ENCODE measurements around the gene FOSB.
"Not testable (repeated sequence)": the region's sequence is repeated elsewhere in the genome, so short reads cannot be mapped to it uniquely, and the experiment has no call there.

Gene FOSB

DNA sequence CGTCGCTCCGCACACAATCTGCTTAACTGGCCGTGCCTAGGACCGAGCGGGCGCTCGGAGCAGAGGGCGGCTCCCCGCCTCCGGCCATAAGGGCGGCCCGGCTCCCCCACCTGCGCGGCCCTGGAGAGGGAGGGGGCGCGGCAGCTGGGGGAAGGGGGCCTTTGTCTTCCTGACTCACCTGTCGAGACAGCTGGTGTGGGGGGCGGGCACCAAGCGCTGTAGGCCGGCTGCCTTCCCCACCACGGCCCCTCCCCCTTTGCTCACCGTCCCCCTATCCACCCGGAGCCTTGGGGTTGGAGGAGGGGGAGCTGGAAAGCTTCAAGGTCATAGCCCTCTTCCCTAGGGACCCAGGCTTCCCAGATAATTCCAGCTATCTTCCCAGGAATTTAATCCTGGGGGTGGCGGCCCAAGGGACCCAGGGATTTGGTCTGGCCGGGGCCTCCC is 40.6 kb downstream of the FOSB start:
- Histone ChIP-seq H3K9me3 (replicated peaks in 1 of 11) (no peaks in the 10 kb centered on the region), H4K20me1 (peaks cover 8 to 56% (median 42%) of the 10 kb centered on the region in 11 experiments; a peak in 18 of 22 replicates), H3K27ac (peak overlapping the region; percentile 84 to 94 (median 90)), H3K36me3 (peaks cover 0 to 47% (median 8%) of the 10 kb centered on the region in 11 experiments; a peak in 12 of 22 replicates), H3K27me3 (no peaks in the 10 kb centered on the region), H3K9ac (peak overlapping the region; percentile 89 to 97 (median 93)), H3K4me3 (peak overlapping the region; percentile 80 to 99 (median 97)), H3K4me2 (peak overlapping the region; percentile 71 to 99 (median 95)), H3K4me1 (peaks cover 54 to 69% (median 64%) of the 10 kb centered on the region in 10 experiments)
- TF ChIP-seq Cebpa-rat (IDR thresholded peaks at IDR 0.05): no peak

DNA sequence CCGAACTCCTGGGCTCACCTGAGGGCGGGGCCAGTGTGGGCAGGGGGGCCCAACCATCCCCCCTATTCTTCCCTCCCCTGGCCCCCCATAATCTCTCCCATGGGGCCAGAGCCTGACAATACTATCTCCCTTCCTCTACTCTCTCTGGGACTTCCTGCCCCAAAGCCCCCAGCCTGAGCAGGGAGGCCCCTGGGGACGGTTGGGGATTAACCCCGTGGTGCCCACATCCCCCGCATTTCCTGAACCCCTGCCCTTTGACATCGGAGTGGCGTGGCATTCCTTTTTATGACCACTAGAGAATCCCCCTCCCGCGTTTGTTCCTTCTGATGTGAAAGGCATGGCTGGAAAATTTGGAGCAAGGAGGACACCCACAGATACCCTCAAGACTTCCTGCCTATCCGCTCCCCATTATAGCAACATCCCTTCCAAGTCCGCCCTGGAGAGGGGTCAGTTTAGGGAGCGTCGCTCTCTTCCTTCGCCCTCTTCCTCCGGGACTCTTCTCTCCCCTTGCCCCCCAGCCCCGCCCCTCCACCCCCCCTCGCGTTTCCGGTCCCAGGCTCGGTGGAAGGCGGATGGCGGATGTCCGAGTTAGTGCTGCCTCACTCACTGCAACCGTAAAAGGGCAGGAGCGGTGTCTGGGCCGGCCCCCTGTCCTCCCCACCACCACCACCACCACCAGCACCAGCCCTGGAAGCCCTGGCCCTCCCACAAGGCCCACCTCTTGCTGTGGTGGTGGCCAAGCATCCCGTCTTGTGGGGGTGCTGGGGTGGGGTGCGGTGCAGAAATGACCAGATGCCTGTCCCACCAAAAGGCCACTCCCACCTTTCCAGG is 41.3 kb downstream of the FOSB start:
- Histone ChIP-seq H3K4me3 (peak overlapping the region; percentile 80 to 99 (median 97)), H4K20me1 (peaks cover 8 to 62% (median 49%) of the 10 kb centered on the region in 11 experiments; a peak in 18 of 22 replicates), H3K36me3 (peaks cover 0 to 53% (median 11%) of the 10 kb centered on the region in 11 experiments; a peak in 13 of 22 replicates), H3K9me3 (replicated peaks in 1 of 11) (no peaks in the 10 kb centered on the region), H3K4me1 (peaks cover 60 to 69% (median 66%) of the 10 kb centered on the region in 10 experiments), H3K9ac (peak overlapping the region; percentile 89 to 97 (median 93)), H3K27me3 (no peaks in the 10 kb centered on the region), H3K4me2 (peak overlapping the region; percentile 91 to 99 (median 95)), H3K27ac (peak overlapping the region; percentile 84 to 94 (median 90))
- TF ChIP-seq Cebpa-rat (IDR thresholded peaks at IDR 0.05): no peak

- no peak for TF ChIP-seq Cebpa-rat (IDR thresholded peaks at IDR 0.05)
- Histone ChIP-seq H3K36me3 (peaks cover 0 to 59% (median 11%) of the 10 kb centered on the region in 11 experiments; a peak in 13 of 22 replicates), H3K27ac (peak overlapping the region; percentile 21 to 94 (median 68); a peak in 21 of 22 replicates), H3K4me1 (peaks cover 64 to 75% (median 68%) of the 10 kb centered on the region in 10 experiments), H3K9ac (peak overlapping the region; percentile 53 to 95 (median 91); a peak in 20 of 22 replicates), H3K4me2 (peak overlapping the region; percentile 91 to 99 (median 95)), H3K4me3 (peak overlapping the region in 9 of 10 experiments; percentile 80 to 99 (median 98); a peak in 19 of 20 replicates), H3K9me3 (replicated peaks in 1 of 11) (no peaks in the 10 kb centered on the region), H3K27me3 (no peaks in the 10 kb centered on the region), H4K20me1 (peaks cover 8 to 68% (median 52%) of the 10 kb centered on the region in 11 experiments; a peak in 18 of 22 replicates)
Measured at GRCh38 chr19:45509692-45510015, 41.9 kb downstream of the FOSB start.

GRCh38 chr19:45510352-45510751 is 42.6 kb downstream of the FOSB start:
- not testable (repeated sequence) for H3K27me3 ChIP-seq; H3K9me3 ChIP-seq (replicated peaks in 1 of 11)
- Histone ChIP-seq H4K20me1 (peaks cover 8 to 75% (median 52%) of the 10 kb centered on the region in 11 experiments; a peak in 18 of 22 replicates), H3K4me3 (peak overlapping the region in 7 of 10 experiments; percentile 80 to 99 (median 98); a peak in 13 of 20 replicates), H3K4me1 (peaks cover 62 to 81% (median 71%) of the 10 kb centered on the region in 10 experiments), H3K27ac (peak overlapping the region in 4 of 11 experiments; percentile 68 to 94 (median 90); a peak in 6 of 22 replicates), H3K9ac (peak overlapping the region in 9 of 11 experiments; percentile 53 to 95 (median 91); a peak in 15 of 22 replicates), H3K36me3 (peaks cover 0 to 61% (median 11%) of the 10 kb centered on the region in 11 experiments; a peak in 13 of 22 replicates), H3K4me2 (peak overlapping the region; percentile 91 to 99 (median 95); a peak in 21 of 22 replicates)

- peaks cover 8 to 82% (median 52%) of the 10 kb centered on the region in 11 experiments; a peak in 18 of 22 replicates for H4K20me1 ChIP-seq
- no peaks in the 10 kb centered on the region for H3K27me3 ChIP-seq
- H3K4me1 ChIP-seq: peaks cover 62 to 81% (median 71%) of the 10 kb centered on the region in 10 experiments
- 0 out of 22 replicates have a peak overlapping the region, but pooled peaks of 1 of the 11 experiments have one; percentile 18 for H3K27ac ChIP-seq
- peak overlapping the region; percentile 34 to 99 (median 94); a peak in 21 of 22 replicates for H3K4me2 ChIP-seq
- peak overlapping the region in 5 of 11 experiments; percentile 0 to 95 (median 73); a peak in 8 of 22 replicates for H3K9ac ChIP-seq
- H3K9me3 ChIP-seq (replicated peaks in 1 of 11): no peaks in the 10 kb centered on the region
- peak overlapping the region in 4 of 10 experiments; percentile 54 to 99 (median 98); a peak in 8 of 20 replicates for H3K4me3 ChIP-seq
- peaks cover 0 to 67% (median 13%) of the 10 kb centered on the region in 11 experiments; a peak in 13 of 22 replicates for H3K36me3 ChIP-seq
- no peak for TF ChIP-seq Cebpa-rat (IDR thresholded peaks at IDR 0.05)
Measured at GRCh38 chr19:45511074-45511473, 43.3 kb downstream of the FOSB start.

- no peaks in the 10 kb centered on the region for H3K27me3 ChIP-seq
- peaks cover 8 to 94% (median 57%) of the 10 kb centered on the region in 11 experiments; a peak in 18 of 22 replicates for H4K20me1 ChIP-seq
- H3K9ac ChIP-seq: peak overlapping the region in 10 of 11 experiments; percentile 4 to 95 (median 70); a peak in 12 of 22 replicates
- H3K4me1 ChIP-seq: peaks cover 76 to 91% (median 83%) of the 10 kb centered on the region in 10 experiments
- H3K9me3 ChIP-seq (replicated peaks in 1 of 11): no peaks in the 10 kb centered on the region
- H3K36me3 ChIP-seq: peaks cover 3 to 85% (median 32%) of the 10 kb centered on the region in 11 experiments; a peak in 21 of 22 replicates
- H3K27ac ChIP-seq: peak overlapping the region; percentile 80 to 94 (median 86); a peak in 21 of 22 replicates
- H3K4me2 ChIP-seq: peak overlapping the region; percentile 67 to 99 (median 94)
- peak overlapping the region in 4 of 10 experiments; percentile 54 to 99 (median 98); a peak in 7 of 20 replicates for H3K4me3 ChIP-seq
- TF ChIP-seq Cebpa-rat (IDR thresholded peaks at IDR 0.05): no peak
Measured at GRCh38 chr19:45512881-45513483, 45.2 kb downstream of the FOSB start.

DNA sequence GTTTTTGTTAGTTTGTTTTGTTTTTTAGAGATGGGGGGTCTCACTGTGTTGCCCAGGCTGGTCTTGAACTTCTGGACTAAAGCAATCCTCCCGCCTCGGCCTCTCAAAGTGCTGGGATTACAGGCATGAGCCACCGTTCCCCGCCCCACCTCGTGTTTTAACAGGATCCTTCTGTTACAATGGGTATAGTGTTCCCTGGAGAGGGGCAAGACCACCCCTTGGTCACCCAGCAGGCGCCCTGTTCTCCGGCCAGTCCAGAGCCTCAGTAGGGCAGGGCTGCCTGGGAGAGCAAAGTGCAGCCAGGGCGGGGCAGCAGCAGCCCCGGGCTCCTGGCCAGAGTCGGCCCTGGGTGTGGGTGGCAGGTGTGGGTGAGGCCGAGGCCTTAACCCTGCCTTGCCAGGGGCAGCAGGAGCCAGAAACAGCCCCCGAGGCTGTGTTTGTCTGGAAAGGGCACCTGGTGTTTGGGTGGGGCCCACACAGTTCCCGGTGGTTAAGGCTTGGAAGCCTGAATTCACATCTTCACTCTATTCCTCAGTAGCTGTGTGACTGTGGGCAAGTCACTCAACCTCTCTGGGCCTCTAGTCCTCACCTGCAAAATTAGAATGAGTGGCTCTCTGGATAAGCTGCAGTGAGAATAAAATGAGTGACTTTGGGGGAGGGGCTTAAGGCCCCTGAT is 46.7 kb downstream of the FOSB start:
- H3K27ac ChIP-seq: peak overlapping the region; percentile 80 to 94 (median 86)
- peak overlapping the region in 8 of 10 experiments; percentile 20 to 99 (median 40); a peak in 16 of 20 replicates for H3K4me3 ChIP-seq
- peaks cover 11 to 91% (median 71%) of the 10 kb centered on the region in 11 experiments; a peak in 19 of 22 replicates for H4K20me1 ChIP-seq
- no peaks in the 10 kb centered on the region for H3K27me3 ChIP-seq
- H3K4me2 ChIP-seq: peak overlapping the region; percentile 67 to 99 (median 94)
- H3K36me3 ChIP-seq: peaks cover 18 to 93% (median 47%) of the 10 kb centered on the region in 11 experiments; a peak in 21 of 22 replicates
- no peaks in the 10 kb centered on the region for H3K9me3 ChIP-seq (replicated peaks in 1 of 11)
- peak overlapping the region; percentile 66 to 95 (median 71) for H3K9ac ChIP-seq
- H3K4me1 ChIP-seq: peaks cover 78 to 97% (median 81%) of the 10 kb centered on the region in 10 experiments
- no peak for TF ChIP-seq Cebpa-rat (IDR thresholded peaks at IDR 0.05)

Data from BLaER1 treated with 17β-estradiol and CSF1 and Interleukin-3, amounts not matched to agents 10 nM and 100 nM (cell line).